Naive B cell (primary cell): ENCODE measurements around the gene OR10H4. TPM values are rescaled to one million over a fixed set of nuclear protein-coding genes. Genes with fewer than 3 reads are reported as not detected.
"Not testable (repeated sequence)": the region's sequence is repeated elsewhere in the genome, so short reads cannot be mapped to it uniquely, and the experiment has no call there.

Experiments used
- ATAC-seq, 2 donors: fragments of 150-1000 bp; cut with Tn5 transposase; 2 replicates each; pipeline ENCODE4 v1.10.0; 2021; ENCODE audit warnings: low read depth in 2 of 2, mild to moderate bottlenecking in 2 of 2, moderate library complexity in 2 of 2
- DNase-seq: peaks from one replicate; pipeline ENCODE4 v3.0.0; 2022
- H3K27ac Mint-ChIP-seq, 6 donors: one replicate each; pipeline ENCODE4 v1.8.0; 2020 to 2022; ENCODE audit warnings: mild to moderate bottlenecking in 6 of 6, mixed read lengths in 6 of 6, moderate library complexity in 5 of 6, inconsistent platforms in 2 of 6
- H3K27me3 Mint-ChIP-seq, 3 donors: one replicate each; pipeline ENCODE4 v1.8.0; 2021 to 2022; ENCODE audit warnings: mixed read lengths in 3 of 3, mild to moderate bottlenecking in 1 of 3
- H3K36me3 Mint-ChIP-seq, 2 donors: one replicate each; pipeline ENCODE4 v1.8.0; 2020 to 2022; ENCODE audit warnings: mixed read lengths in 2 of 2, inconsistent platforms in 1 of 2, mild to moderate bottlenecking in 1 of 2
- H3K4me1 Mint-ChIP-seq, 3 donors: one replicate each; pipeline ENCODE4 v1.8.0; 2020 to 2022; ENCODE audit warnings: mixed read lengths in 3 of 3, inconsistent platforms in 1 of 3, mild to moderate bottlenecking in 1 of 3, moderate library complexity in 1 of 3
- H3K4me3 Mint-ChIP-seq, 8 donors: one replicate each; pipeline ENCODE4 v1.8.0; 2020 to 2022; ENCODE audit warnings: mild to moderate bottlenecking in 8 of 8, mixed read lengths in 8 of 8, moderate library complexity in 8 of 8, inconsistent platforms in 2 of 8
- H3K9me3 Mint-ChIP-seq, 7 donors: one replicate each; pipeline ENCODE4 v1.8.0; 2020 to 2022; ENCODE audit warnings: mixed read lengths in 7 of 7, mild to moderate bottlenecking in 5 of 7, inconsistent platforms in 2 of 7, moderate library complexity in 1 of 7
- polyA plus RNA-seq, 6 donors: library from polyadenylated mRNA; unstranded; fragments of 300-500 nt; fragmentation: Illumina TruSeq; gene quantifications; one replicate each; pipeline ENCODE4 v1.2.3, GENCODE V29; 2021; ENCODE audit warnings: low read depth in 6 of 6

The OR10H4 gene, protein sequence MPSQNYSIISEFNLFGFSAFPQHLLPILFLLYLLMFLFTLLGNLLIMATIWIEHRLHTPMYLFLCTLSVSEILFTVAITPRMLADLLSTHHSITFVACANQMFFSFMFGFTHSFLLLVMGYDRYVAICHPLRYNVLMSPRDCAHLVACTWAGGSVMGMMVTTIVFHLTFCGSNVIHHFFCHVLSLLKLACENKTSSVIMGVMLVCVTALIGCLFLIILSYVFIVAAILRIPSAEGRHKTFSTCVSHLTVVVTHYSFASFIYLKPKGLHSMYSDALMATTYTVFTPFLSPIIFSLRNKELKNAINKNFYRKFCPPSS
- polyA plus RNA-seq, result not detected

DNA sequence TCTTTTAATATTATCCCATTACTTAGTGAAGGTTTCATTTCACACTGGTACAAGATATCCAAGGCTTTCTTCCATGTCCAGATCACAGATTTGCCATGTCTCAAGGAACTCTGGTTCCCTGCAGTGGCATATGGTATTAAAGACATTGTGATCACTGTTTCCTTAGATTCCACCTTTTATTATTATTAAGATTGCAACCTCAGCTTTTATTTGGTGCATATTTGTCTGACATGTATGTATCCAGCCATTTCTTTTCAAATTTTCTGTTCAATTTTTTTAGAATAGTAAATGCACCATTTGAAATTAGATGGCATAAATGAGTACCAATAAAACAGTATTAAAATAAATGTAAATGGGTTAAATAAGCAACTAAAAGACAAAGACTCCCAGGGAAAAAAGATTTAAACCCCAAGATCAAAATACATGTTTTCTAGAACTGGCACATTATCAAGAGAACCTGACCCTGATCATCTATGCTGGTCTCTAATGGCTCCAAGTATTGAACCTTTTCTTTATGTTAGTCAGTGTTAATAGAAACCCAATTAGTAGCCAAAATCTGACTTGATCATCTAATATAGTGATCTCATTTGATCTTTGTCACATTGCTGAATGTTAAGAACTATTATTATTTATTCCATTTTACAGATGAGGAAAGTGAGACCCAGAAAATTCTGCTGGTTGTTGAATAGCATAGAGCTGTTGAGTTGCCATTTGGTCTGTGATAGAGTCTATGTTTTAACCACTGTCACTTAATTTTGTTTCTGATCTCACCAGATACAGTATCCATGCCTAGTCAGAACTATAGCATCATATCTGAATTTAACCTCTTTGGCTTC lies at the start of gene OR10H4:
Gene OR10H4, plus strand, starts transcription at position 786 of the 836 bp plus-strand sequence. Its CDS starts 0 bp downstream, at position 786.
- Mint-ChIP-seq H3K27me3 (peaks cover 33 to 58% (median 44%) of the 10 kb centered on the region in 3 donors), H3K36me3 (peaks cover 15 to 21% of the 10 kb centered on the region in 2 donors), H3K4me3 (peak within 1 kb of the TSS in 2 of 8 donors; percentile 3 to 23), H3K9me3 (peaks cover 14 to 37% (median 22%) of the 10 kb centered on the region in 7 donors), H3K27ac (peak within 1 kb of the TSS in 1 of 6 donors; percentile 49), H3K4me1 (no peaks in the 10 kb centered on the region)
- ATAC-seq, result no peak
- DNase-seq, result no peak

GRCh38 chr19:15899561-15899960 lies 49.2 kb upstream of the OR10H4 start:
- H3K36me3 Mint-ChIP-seq, DNase-seq, H3K4me3 Mint-ChIP-seq, ATAC-seq, H3K27ac Mint-ChIP-seq, H3K4me1 Mint-ChIP-seq: not testable (repeated sequence)
- peaks cover 47 to 71% (median 52%) of the 10 kb centered on the region in 3 donors for H3K27me3 Mint-ChIP-seq
- peaks cover 0 to 18% (median 5%) of the 10 kb centered on the region in 7 donors for H3K9me3 Mint-ChIP-seq

GRCh38 chr19:15900032-15900431 lies 48.8 kb upstream of the OR10H4 start:
- not testable (repeated sequence) for H3K27ac Mint-ChIP-seq, H3K36me3 Mint-ChIP-seq, H3K4me1 Mint-ChIP-seq, ATAC-seq, DNase-seq
- Mint-ChIP-seq H3K27me3 (peaks cover 49 to 75% (median 57%) of the 10 kb centered on the region in 3 donors), H3K9me3 (peaks cover 0 to 23% (median 5%) of the 10 kb centered on the region in 7 donors), H3K4me3 (peak overlapping the region in 3 of 8 donors; percentile 39 to 73 (median 62))

- ATAC-seq, result no peak
- peaks cover 0 to 7% (median 0%) of the 10 kb centered on the region in 3 donors for H3K4me1 Mint-ChIP-seq
- no peak overlapping the region for H3K27ac Mint-ChIP-seq
- H3K4me3 Mint-ChIP-seq, result peak overlapping the region in 3 of 8 donors; percentile 39 to 73 (median 62)
- peaks cover 0 to 8% of the 10 kb centered on the region in 2 donors for H3K36me3 Mint-ChIP-seq
- peaks cover 0 to 25% (median 6%) of the 10 kb centered on the region in 7 donors for H3K9me3 Mint-ChIP-seq
- no peak for DNase-seq
- peaks cover 49 to 80% (median 58%) of the 10 kb centered on the region in 3 donors for H3K27me3 Mint-ChIP-seq
Measured at GRCh38 chr19:15900504-15900903, 48.3 kb upstream of the OR10H4 start.

- peaks cover 0 to 7% (median 0%) of the 10 kb centered on the region in 3 donors for H3K4me1 Mint-ChIP-seq
- peaks cover 0 to 8% of the 10 kb centered on the region in 2 donors for H3K36me3 Mint-ChIP-seq
- peaks cover 0 to 35% (median 7%) of the 10 kb centered on the region in 7 donors for H3K9me3 Mint-ChIP-seq
- H3K27ac Mint-ChIP-seq, result no peak overlapping the region
- H3K27me3 Mint-ChIP-seq, result peaks cover 49 to 77% (median 58%) of the 10 kb centered on the region in 3 donors
- ATAC-seq, result no peak
- no peak for DNase-seq
- H3K4me3 Mint-ChIP-seq, result no peak overlapping the region
Measured at GRCh38 chr19:15902254-15902653, 46.6 kb upstream of the OR10H4 start.

DNA sequence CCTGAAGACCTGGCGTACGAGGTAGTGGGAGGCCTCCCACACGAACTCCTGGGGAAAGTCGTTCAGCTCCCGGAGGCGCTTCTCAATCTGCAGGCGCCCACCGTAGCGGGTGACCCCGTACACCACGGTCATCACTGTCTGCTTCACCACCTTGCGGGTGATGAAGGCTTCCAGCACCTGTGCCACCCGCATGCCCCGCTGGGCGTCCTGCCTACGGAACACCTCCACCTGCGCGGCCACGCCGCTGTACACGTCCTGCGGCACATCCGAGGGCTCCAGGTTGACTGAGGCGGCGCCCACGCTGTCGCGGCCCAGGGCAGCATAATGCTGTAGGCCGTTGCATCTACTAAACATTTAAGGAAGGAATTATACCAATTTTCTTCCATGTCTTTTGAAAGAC lies 45.9 kb upstream of the OR10H4 start:
- peaks cover 51 to 75% (median 61%) of the 10 kb centered on the region in 3 donors for H3K27me3 Mint-ChIP-seq
- not testable (repeated sequence) for H3K36me3 Mint-ChIP-seq, DNase-seq, H3K4me1 Mint-ChIP-seq, ATAC-seq, H3K4me3 Mint-ChIP-seq
- peaks cover 0 to 39% (median 9%) of the 10 kb centered on the region in 7 donors for H3K9me3 Mint-ChIP-seq
- peak overlapping the region in 1 of 6 donors; percentile 6 for H3K27ac Mint-ChIP-seq

- peaks cover 45 to 77% (median 62%) of the 10 kb centered on the region in 3 donors for H3K27me3 Mint-ChIP-seq
- ATAC-seq, result no peak
Measured at GRCh38 chr19:15905026-15905425, 43.8 kb upstream of the OR10H4 start.

DNA sequence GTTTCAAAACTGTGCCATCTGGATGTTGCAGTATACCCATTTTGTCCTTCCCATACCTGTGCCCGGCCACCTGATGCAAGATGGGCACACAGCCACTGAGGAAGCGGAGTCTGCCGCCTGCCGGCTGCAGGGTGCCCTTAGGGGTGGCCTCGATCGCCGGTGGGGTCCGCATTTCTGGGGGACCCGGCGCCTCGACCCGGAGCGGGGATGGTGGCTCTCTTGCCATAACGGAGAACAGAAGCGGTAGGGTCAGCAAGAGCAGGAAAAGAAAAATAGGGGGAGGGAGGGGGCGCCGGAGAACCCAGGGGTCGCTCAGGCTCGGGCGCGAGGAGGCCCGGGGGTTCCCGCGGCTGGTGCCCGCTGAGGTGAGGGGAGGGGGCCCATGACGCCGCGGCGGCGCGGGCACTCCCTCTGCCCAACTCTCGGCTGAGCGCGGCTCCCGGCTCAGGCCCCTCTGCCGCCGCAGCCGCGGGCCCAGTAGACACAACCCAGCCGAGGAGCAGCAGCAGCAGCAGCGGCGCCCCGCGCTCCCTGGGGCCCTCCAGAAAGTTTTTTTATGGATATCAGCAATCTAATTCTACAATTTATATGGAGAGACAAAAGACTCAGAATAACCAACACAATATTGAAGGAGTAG lies 37.1 kb upstream of the OR10H4 start:
- Mint-ChIP-seq H3K27me3 (peaks cover 50 to 71% (median 58%) of the 10 kb centered on the region in 3 donors), H3K4me1 (peaks cover 0 to 5% (median 1%) of the 10 kb centered on the region in 3 donors), H3K36me3 (no peaks in the 10 kb centered on the region), H3K27ac (peak overlapping the region in 1 of 6 donors; percentile 4), H3K4me3 (peak overlapping the region in 1 of 8 donors; percentile 76), H3K9me3 (peaks cover 0 to 26% (median 16%) of the 10 kb centered on the region in 7 donors)
- ATAC-seq (no peak), DNase-seq (no peak)

More at GRCh38 chr19:15905026-15905425, 43.8 kb upstream of the OR10H4 start:
- Mint-ChIP-seq H3K9me3 (peaks cover 0 to 39% (median 9%) of the 10 kb centered on the region in 7 donors), H3K4me1 (peaks cover 0 to 6% (median 0%) of the 10 kb centered on the region in 3 donors), H3K27ac (no peak overlapping the region), H3K36me3 (peaks cover 0 to 8% of the 10 kb centered on the region in 2 donors), H3K4me3 (no peak overlapping the region)
- DNase-seq, result no peak

DNA sequence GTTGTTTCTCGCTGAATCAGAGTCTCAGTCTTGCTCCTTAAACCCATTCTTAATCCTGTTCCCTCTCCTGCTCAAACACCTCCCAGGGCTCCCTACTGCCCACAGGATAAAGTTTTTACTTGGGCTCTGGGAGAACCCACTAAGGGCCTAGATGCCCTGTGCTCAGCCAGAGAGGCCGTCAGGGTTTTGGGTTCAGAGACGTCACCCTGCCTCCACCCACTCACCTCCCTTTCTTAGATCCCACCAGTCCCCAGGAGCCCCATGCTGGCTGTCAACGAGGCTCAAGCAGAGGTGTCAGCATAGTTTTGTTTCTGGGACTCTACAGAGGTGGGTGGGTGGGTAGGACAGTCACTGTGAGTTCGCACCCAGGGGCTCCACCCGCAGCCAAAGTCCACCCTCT lies 35.4 kb upstream of the OR10H4 start:
- H3K9me3 Mint-ChIP-seq, result peaks cover 0 to 21% (median 13%) of the 10 kb centered on the region in 7 donors
- peaks cover 57 to 72% (median 59%) of the 10 kb centered on the region in 3 donors for H3K27me3 Mint-ChIP-seq
- no peaks in the 10 kb centered on the region for H3K36me3 Mint-ChIP-seq
- no peak overlapping the region for H3K27ac Mint-ChIP-seq
- no peak for ATAC-seq
- H3K4me3 Mint-ChIP-seq, result no peak overlapping the region
- peaks cover 5 to 12% (median 6%) of the 10 kb centered on the region in 3 donors for H3K4me1 Mint-ChIP-seq
- no peak for DNase-seq

DNA sequence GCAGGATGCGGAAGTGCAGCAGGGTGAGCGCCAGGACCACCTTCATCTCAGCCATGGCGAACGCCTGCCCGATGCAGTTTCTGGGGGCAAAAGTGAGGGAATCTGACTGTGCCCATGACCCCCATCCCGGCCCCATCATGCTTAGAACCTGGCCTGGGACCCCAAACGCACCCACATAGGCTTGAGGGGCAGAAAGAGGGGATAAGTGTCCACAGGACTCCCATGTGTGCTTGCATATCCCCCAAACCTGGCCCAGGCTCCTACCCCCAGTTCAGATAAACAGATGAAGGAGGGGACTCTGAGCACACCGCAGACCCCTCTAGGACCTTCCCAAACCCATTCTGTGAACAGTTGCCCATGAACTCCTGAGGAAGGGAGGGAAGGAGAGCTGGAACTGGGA lies 35.0 kb upstream of the OR10H4 start:
- ATAC-seq (no peak), DNase-seq (no peak)
- Mint-ChIP-seq H3K4me1 (peaks cover 5 to 12% (median 6%) of the 10 kb centered on the region in 3 donors), H3K9me3 (peaks cover 0 to 21% (median 13%) of the 10 kb centered on the region in 7 donors), H3K27me3 (peaks cover 57 to 72% (median 64%) of the 10 kb centered on the region in 3 donors), H3K36me3 (no peaks in the 10 kb centered on the region), H3K27ac (no peak overlapping the region), H3K4me3 (no peak overlapping the region)

DNA sequence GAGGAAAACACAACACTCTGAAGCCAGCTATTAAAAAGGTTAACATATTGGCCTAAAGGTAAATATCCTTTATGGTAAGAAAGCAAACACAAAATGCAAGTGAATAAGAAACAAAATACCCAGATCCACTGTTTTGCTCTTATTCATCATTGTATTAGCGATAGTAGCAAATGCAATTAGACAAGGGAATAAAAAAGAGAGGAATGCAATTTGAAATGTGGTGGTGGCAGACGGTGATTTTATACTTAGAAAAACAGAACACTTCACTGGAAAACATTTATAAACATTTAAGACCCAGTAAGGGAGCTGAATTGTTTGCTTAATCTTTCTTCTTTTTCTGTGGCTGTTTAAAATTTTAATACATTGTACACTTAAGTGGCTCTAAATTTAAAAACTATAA lies 33.7 kb upstream of the OR10H4 start:
- H3K36me3 Mint-ChIP-seq, result no peaks in the 10 kb centered on the region
- no peak overlapping the region for H3K27ac Mint-ChIP-seq
- peaks cover 58 to 75% (median 74%) of the 10 kb centered on the region in 3 donors for H3K27me3 Mint-ChIP-seq
- DNase-seq, result no peak
- H3K9me3 Mint-ChIP-seq, result peaks cover 0 to 21% (median 9%) of the 10 kb centered on the region in 7 donors
- H3K4me3 Mint-ChIP-seq, result no peak overlapping the region
- no peak for ATAC-seq
- H3K4me1 Mint-ChIP-seq, result peaks cover 5 to 12% (median 6%) of the 10 kb centered on the region in 3 donors

- H3K27ac Mint-ChIP-seq, result no peak overlapping the region
- DNase-seq (no peak), ATAC-seq (no peak)
- peaks cover 0 to 18% (median 7%) of the 10 kb centered on the region in 7 donors for H3K9me3 Mint-ChIP-seq
- peaks cover 62 to 77% (median 75%) of the 10 kb centered on the region in 3 donors for H3K27me3 Mint-ChIP-seq
- no peaks in the 10 kb centered on the region for H3K36me3 Mint-ChIP-seq
- no peak overlapping the region for H3K4me3 Mint-ChIP-seq
- H3K4me1 Mint-ChIP-seq, result peaks cover 5 to 7% (median 5%) of the 10 kb centered on the region in 3 donors
Measured at GRCh38 chr19:15919243-15919642, 29.6 kb upstream of the OR10H4 start.
